ENCODE results near the gene TFE3.

DNA sequence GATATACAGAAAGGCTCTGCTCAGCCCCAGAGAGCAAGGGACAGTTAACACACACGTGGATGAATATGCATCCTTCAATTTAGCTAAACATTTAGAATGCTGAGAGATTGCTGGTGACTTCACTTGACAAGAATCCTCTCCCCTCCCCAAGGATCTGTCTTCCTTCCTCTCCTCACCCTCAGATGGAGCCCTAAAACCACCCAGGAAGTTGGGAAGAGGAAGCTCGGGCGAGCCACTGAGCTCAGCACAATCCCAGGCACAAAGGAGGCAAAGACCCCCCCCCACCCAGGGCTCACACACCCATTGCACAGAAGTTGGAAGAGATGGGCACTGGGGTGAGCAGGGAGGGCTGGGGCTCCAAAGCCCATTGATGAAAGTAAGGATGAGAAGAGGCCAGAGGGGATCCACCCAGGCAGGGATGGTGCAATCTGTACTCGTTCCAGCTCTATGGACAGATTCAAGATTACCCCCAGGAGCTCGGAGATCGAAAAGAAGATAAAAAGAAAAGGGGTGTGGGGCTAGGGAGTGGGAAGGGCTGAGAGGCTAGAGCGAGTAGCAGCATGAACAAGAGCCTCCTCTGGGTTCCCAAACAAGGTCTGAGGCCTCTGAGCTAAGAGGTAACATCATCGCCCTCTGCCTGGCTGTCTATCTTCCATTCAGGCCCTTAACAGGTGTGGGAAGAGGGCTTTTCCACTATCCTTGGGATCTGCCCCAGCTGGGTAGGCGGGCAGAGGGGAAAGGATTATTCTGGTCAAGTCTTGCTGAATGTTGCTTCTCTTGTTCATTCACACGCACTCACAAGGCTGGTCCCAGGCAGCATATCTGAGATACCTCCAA is 1.2 kb downstream of the TFE3 start:
- TF ChIP-seq POLR2A (IDR thresholded peaks at IDR 0.05) = no peak
- TF ChIP-seq, protein P1, sequence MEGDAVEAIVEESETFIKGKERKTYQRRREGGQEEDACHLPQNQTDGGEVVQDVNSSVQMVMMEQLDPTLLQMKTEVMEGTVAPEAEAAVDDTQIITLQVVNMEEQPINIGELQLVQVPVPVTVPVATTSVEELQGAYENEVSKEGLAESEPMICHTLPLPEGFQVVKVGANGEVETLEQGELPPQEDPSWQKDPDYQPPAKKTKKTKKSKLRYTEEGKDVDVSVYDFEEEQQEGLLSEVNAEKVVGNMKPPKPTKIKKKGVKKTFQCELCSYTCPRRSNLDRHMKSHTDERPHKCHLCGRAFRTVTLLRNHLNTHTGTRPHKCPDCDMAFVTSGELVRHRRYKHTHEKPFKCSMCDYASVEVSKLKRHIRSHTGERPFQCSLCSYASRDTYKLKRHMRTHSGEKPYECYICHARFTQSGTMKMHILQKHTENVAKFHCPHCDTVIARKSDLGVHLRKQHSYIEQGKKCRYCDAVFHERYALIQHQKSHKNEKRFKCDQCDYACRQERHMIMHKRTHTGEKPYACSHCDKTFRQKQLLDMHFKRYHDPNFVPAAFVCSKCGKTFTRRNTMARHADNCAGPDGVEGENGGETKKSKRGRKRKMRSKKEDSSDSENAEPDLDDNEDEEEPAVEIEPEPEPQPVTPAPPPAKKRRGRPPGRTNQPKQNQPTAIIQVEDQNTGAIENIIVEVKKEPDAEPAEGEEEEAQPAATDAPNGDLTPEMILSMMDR (IDR thresholded peaks at IDR 0.05) = no peak

Measured in uterus (tissue), 2 donors.